RPMI7951 (cell line): ENCODE data around the gene CNTNAP2. TPM values are rescaled to one million over a fixed set of nuclear protein-coding genes. Genes with fewer than 3 reads are reported as not detected.

Experiments used
- DNase-seq: peaks from one replicate; pipeline ENCODE4 v3.0.0-alpha.2; 2012; ENCODE audit warnings: low read depth
- total RNA-seq: library from RNA; depleted of rRNA; stranded (reverse); fragments of >200 nt; shearing (Covaris generic); gene quantifications from 2 replicates; pipeline ENCODE4 v1.2.3, GENCODE V29; 2014

CNTNAP2 gene
- total RNA-seq, 1 experiment from 2014 or later = not detected

GRCh38 chr7:147394329-147394728, 1277.7 kb downstream of the CNTNAP2 start:
- no peak for DNase-seq

GRCh38 chr7:147400221-147400689, 1283.7 kb downstream of the CNTNAP2 start:
- DNase-seq = no peak

GRCh38 chr7:147400925-147401324, 1284.3 kb downstream of the CNTNAP2 start:
- DNase-seq = no peak

GRCh38 chr7:147405621-147406020, 1289.0 kb downstream of the CNTNAP2 start:
- no peak for DNase-seq

GRCh38 chr7:147406521-147407135, 1290.0 kb downstream of the CNTNAP2 start:
- DNase-seq = no peak

GRCh38 chr7:147411096-147411495, 1294.5 kb downstream of the CNTNAP2 start:
- no peak for DNase-seq

GRCh38 chr7:147412109-147412508, 1295.5 kb downstream of the CNTNAP2 start:
- DNase-seq = no peak

GRCh38 chr7:147412782-147413556, 1296.4 kb downstream of the CNTNAP2 start:
- DNase-seq = peak; percentile 8

GRCh38 chr7:147413557-147413870, 1296.9 kb downstream of the CNTNAP2 start:
- no peak for DNase-seq

GRCh38 chr7:147415991-147416390, 1299.4 kb downstream of the CNTNAP2 start:
- no peak for DNase-seq

GRCh38 chr7:147418966-147419365, 1302.4 kb downstream of the CNTNAP2 start:
- no peak for DNase-seq

- no peak for DNase-seq
These were observed 1307.3 kb downstream of the CNTNAP2 start for GRCh38 chr7:147423875-147424274.

GRCh38 chr7:147428075-147428474, 1311.5 kb downstream of the CNTNAP2 start:
- DNase-seq = no peak

- no peak for DNase-seq
These were observed 1313.4 kb downstream of the CNTNAP2 start for GRCh38 chr7:147429961-147430360.

- no peak for DNase-seq
These were observed 1315.5 kb downstream of the CNTNAP2 start for GRCh38 chr7:147432079-147432478.

- no peak for DNase-seq
These were observed 1316.0 kb downstream of the CNTNAP2 start for GRCh38 chr7:147432576-147432975.

GRCh38 chr7:147436718-147437117, 1320.1 kb downstream of the CNTNAP2 start:
- DNase-seq = no peak

GRCh38 chr7:147438216-147438615, 1321.6 kb downstream of the CNTNAP2 start:
- DNase-seq = no peak

- no peak for DNase-seq
These were observed 1327.3 kb downstream of the CNTNAP2 start for GRCh38 chr7:147443942-147444341.

- DNase-seq = no peak
These were observed 1336.2 kb downstream of the CNTNAP2 start for GRCh38 chr7:147452816-147453215.

GRCh38 chr7:147465223-147465622, 1348.6 kb downstream of the CNTNAP2 start:
- no peak for DNase-seq

- DNase-seq = no peak
These were observed 1356.0 kb downstream of the CNTNAP2 start for GRCh38 chr7:147472556-147472955.

- no peak for DNase-seq
These were observed 1358.3 kb downstream of the CNTNAP2 start for GRCh38 chr7:147474862-147475261.
